Kidney epithelial cell (primary cell): ENCODE data around the gene SLC25A20. TPM values are rescaled to one million over a fixed set of nuclear protein-coding genes. Genes with fewer than 3 reads are reported as not detected.

Experiments used
- DNase-seq: peaks from one replicate; pipeline ENCODE4 v3.0.0-alpha.2; 2010; ENCODE audit warnings: low read depth
- H3K27me3 ChIP-seq: 2 replicates; pipeline ENCODE4 v1.6.0; 2011; ENCODE audit warnings: low read length; ENCODE audit not compliant: control insufficient read depth, insufficient read depth
- H3K36me3 ChIP-seq: 2 replicates; pipeline ENCODE4 v1.5.1; 2011; ENCODE audit warnings: low read length; ENCODE audit not compliant: control insufficient read depth, insufficient read depth
- H3K4me3 ChIP-seq: 2 replicates; pipeline ENCODE4 v1.5.1; 2011; ENCODE audit warnings: low read depth, mild to moderate bottlenecking, control low read depth, low read length
- total RNA-seq: library from RNA; depleted of rRNA; stranded (reverse); fragments of >200 nt; gene quantifications from 2 replicates; pipeline ENCODE4 v1.2.3, GENCODE V29; 2015
- TF ChIP-seq, protein P1 (sequence below): IDR thresholded peaks from 2 replicates; pipeline ENCODE4 v1.5.1; 2011; ENCODE audit warnings: mild to moderate bottlenecking, moderate library complexity, low read length, control low read depth, inconsistent platforms; ENCODE audit not compliant: insufficient read depth, poor library complexity, severe bottlenecking

Gene SLC25A20
- total RNA-seq, 1 donor from 2014 or later = 6.9 TPM

DNA sequence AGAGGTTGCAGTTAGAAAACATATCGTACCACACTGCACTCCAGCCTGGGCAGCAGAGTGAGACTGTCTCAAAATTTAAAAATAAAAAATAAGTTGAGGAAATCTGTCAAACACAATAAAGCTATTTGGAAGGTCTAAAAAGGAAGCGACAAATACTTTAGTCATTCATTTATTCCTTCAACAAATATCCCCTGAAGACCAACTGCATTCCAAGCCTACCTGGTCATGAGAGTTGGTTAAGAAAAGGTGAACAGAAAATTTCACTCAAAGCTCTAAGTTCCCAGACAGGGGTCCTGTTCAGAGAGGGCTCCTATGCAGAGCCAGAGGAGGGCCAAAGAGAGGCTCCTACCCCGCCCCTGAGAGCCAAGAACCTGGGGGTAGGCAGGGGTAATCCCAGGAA lies 35.6 kb downstream of the SLC25A20 start:
- DNase-seq = no peak
- Histone ChIP-seq H3K27me3 (no peaks in the 10 kb centered on the region), H3K36me3 (no peaks in the 10 kb centered on the region), H3K4me3 (no peak overlapping the region)
- TF ChIP-seq, protein P1, sequence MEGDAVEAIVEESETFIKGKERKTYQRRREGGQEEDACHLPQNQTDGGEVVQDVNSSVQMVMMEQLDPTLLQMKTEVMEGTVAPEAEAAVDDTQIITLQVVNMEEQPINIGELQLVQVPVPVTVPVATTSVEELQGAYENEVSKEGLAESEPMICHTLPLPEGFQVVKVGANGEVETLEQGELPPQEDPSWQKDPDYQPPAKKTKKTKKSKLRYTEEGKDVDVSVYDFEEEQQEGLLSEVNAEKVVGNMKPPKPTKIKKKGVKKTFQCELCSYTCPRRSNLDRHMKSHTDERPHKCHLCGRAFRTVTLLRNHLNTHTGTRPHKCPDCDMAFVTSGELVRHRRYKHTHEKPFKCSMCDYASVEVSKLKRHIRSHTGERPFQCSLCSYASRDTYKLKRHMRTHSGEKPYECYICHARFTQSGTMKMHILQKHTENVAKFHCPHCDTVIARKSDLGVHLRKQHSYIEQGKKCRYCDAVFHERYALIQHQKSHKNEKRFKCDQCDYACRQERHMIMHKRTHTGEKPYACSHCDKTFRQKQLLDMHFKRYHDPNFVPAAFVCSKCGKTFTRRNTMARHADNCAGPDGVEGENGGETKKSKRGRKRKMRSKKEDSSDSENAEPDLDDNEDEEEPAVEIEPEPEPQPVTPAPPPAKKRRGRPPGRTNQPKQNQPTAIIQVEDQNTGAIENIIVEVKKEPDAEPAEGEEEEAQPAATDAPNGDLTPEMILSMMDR = no peak

DNA sequence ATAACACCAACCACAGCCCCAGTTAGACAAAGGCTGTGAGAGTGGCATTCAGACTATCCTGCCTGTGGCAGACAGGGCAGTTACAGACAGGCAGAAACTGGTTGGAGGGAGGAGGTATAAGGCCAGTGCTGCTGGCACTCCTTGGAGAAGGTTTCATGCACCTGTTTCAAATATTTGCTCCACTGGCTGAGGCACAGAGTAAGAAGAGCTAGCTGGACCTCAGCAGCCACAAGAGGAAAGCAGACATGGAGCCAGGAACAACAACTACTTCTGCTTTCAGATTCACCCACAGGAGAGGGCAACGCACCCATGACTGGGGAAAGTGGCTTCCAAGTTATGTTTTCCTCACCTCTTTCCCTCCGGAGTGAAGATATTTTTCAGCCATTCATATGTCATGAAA lies 39.5 kb downstream of the SLC25A20 start:
- H3K27me3 ChIP-seq = no peaks in the 10 kb centered on the region
- DNase-seq = no peak
- H3K36me3 ChIP-seq = no peaks in the 10 kb centered on the region
- H3K4me3 ChIP-seq = no peak overlapping the region
- TF ChIP-seq, protein P1 = no peak

DNA sequence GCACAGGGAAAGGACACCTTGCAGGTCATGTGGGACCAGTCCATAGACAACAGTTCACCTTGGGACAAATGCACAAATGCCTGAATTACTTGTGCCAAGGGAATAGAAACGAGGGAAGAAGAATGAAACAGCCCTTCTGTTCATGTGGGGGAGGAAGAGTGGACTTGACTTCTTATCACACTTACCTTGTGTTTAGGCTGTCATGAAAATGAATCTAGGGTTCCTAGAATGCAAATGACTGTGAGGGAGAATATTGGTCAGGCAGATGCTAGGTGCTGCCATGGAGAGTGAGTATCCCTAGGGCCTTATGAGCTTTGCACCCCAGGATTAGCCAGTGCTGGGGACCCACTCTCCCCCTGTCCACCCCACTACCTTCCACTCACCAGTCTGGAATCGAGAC lies 40.0 kb downstream of the SLC25A20 start:
- Histone ChIP-seq H3K4me3 (no peak overlapping the region), H3K27me3 (no peaks in the 10 kb centered on the region), H3K36me3 (no peaks in the 10 kb centered on the region)
- TF ChIP-seq, protein P1 = no peak
- DNase-seq = no peak

DNA sequence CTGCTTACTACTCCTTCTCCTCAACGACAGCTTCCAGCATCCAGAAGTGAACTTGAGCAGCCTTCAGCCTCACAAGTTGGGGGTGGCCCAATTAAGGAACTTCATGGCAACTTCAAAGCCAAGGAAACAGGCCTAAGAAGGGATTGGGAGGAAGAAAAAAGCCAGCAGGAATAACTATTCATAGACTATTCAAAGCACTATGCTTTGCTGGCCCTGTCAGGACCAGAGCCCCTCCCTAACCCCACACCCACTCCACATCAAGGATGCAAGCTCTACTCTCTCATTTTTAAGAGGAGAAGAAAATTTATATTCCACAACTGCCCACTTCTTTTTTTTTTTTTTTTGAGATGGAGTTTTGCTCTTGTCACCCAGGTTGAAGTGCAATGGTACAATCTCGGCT lies 41.0 kb downstream of the SLC25A20 start:
- TF ChIP-seq, protein P1 = no peak
- Histone ChIP-seq H3K36me3 (no peaks in the 10 kb centered on the region), H3K4me3 (no peak overlapping the region), H3K27me3 (no peaks in the 10 kb centered on the region)
- no peak for DNase-seq

DNA sequence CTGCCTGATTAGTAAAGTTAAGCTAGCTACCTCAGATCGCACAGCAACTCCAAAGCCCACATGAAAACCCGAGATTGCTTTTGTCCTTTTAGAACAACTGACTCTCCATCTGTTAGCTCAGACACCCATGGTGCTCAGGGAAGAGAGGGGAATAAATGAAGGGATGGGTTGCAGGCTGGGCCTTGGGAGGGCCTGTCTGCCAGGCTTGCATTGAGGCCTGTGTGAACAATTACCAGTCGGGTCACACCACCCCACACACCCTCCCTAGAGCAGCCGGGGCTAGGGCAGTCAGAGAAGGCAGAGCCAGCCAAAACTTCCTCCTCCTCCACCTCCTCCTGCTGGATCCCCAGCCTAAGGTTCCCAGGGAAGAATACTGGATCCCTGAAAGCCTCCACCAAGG lies 42.2 kb downstream of the SLC25A20 start:
- Histone ChIP-seq H3K4me3 (no peak overlapping the region), H3K36me3 (no peaks in the 10 kb centered on the region), H3K27me3 (no peaks in the 10 kb centered on the region)
- TF ChIP-seq, protein P1 = no peak
- DNase-seq = no peak

DNA sequence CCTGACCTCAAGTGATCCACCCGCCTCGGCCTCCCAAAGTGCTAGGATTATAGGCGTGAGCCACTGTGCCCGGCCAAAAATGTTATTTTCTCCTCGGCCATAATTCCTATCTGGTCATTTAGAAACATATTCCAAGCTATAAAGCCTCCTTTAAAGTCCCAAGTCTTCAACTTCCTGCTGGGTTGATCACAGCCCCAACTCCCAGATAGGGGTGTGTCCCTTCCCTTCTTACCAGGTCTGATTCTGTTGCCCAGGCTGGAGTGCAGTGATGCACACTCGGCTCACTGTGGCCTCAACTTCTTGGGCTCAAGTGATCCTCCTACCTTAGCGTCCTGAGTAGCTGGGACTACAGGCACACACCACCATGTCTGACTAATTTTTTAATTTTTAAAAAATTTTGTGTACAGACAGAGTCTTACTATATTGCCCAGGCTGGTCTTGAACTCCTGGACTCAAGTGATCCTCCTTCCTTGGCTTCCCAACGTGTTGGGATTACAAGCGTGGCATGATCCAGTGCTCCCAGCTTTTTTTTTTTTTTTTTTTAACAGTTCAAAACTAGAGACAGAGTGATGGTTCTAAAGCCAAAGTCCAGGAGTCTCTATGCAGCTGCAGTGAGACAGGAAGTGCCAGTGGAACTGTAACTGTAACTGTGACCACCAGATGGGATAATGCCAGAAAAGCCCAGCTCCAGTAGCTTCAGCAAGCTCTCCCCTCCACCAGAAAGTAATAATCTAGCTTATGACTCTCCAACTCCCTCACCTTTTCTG lies 42.8 kb downstream of the SLC25A20 start:
- Histone ChIP-seq H3K27me3 (no peaks in the 10 kb centered on the region), H3K4me3 (no peak overlapping the region), H3K36me3 (no peaks in the 10 kb centered on the region)
- TF ChIP-seq, protein P1 = no peak
- no peak for DNase-seq
